ENCODE results near the gene FADD.
"Not testable (repeated sequence)": the region's sequence is repeated elsewhere in the genome, so short reads cannot be mapped to it uniquely, and the experiment has no call there.

Gene FADD

GRCh38 chr11:70183032-70183431, 20.1 kb upstream of the FADD start:
- no peak for DNase-seq

- DNase-seq: no peak
These were observed 19.5 kb upstream of the FADD start for GRCh38 chr11:70183483-70184176.

- DNase-seq: no peak
These were observed 18.7 kb upstream of the FADD start for GRCh38 chr11:70184396-70184795.

GRCh38 chr11:70185348-70186055, 17.6 kb upstream of the FADD start:
- DNase-seq: no peak

- DNase-seq: no peak
These were observed 16.7 kb upstream of the FADD start for GRCh38 chr11:70186420-70186819.

- no peak for DNase-seq
These were observed 16.2 kb upstream of the FADD start for GRCh38 chr11:70186936-70187335.

- no peak for DNase-seq
These were observed 15.3 kb upstream of the FADD start for GRCh38 chr11:70187771-70188170.

- no peak for DNase-seq
These were observed 13.5 kb upstream of the FADD start for GRCh38 chr11:70189622-70190021.

GRCh38 chr11:70191495-70192140, 11.5 kb upstream of the FADD start:
- DNase-seq: peak; percentile 86

- no peak for DNase-seq
These were observed 10.3 kb upstream of the FADD start for GRCh38 chr11:70192666-70193410.

GRCh38 chr11:70193411-70194292, 9.4 kb upstream of the FADD start:
- DNase-seq: no peak

GRCh38 chr11:70194792-70195791, 8.0 kb upstream of the FADD start:
- no peak for DNase-seq

- no peak for DNase-seq
These were observed 2.8 kb upstream of the FADD start for GRCh38 chr11:70200212-70200844.

GRCh38 chr11:70201047-70201446, 2.0 kb upstream of the FADD start:
- not testable (repeated sequence) for DNase-seq

- no peak for DNase-seq
These were observed 924 bp upstream of the FADD start for GRCh38 chr11:70201882-70202861.

- peak; percentile 88 for DNase-seq
These were observed 812 bp downstream of the FADD start for GRCh38 chr11:70203751-70204465.

GRCh38 chr11:70204466-70204799, 1.3 kb downstream of the FADD start:
- DNase-seq: no peak

- no peak for DNase-seq
These were observed 2.1 kb downstream of the FADD start for GRCh38 chr11:70205049-70205725.
